GM23248 (cell line): Measurements from ENCODE around the gene PLCG1. TPM values are rescaled to one million over a fixed set of nuclear protein-coding genes. Genes with fewer than 3 reads are reported as not detected.

Experiments
- DNase-seq: peaks from one replicate; pipeline ENCODE4 v3.0.0-alpha.2; 2015
- H2AFZ ChIP-seq: fragments of 200-600 bp; sonication (generic); 2 replicates; pipeline ENCODE4 v1.6.1; 2016; ENCODE audit warnings: antibody characterized with exemption
- H3F3A ChIP-seq: fragments of 200-600 bp; sonication (generic); 2 replicates; pipeline ENCODE4 v1.6.1; 2016; ENCODE audit warnings: mild to moderate bottlenecking, antibody characterized with exemption, mixed run types; ENCODE audit not compliant: insufficient read depth
- H3K27ac ChIP-seq: fragments of 200-600 bp; sonication (generic); 2 replicates; pipeline ENCODE4 v1.5.1; 2016; ENCODE audit warnings: mild to moderate bottlenecking
- H3K27me3 ChIP-seq: fragments of 200-600 bp; sonication (generic); replicated peaks from 2 replicates; pipeline ENCODE4 v1.6.1; 2016; ENCODE audit warnings: mild to moderate bottlenecking; ENCODE audit not compliant: insufficient read depth
- H3K36me3 ChIP-seq: fragments of 200-600 bp; sonication (generic); 2 replicates; pipeline ENCODE4 v1.6.1; 2016; ENCODE audit warnings: low read depth, mild to moderate bottlenecking
- H3K4me1 ChIP-seq: fragments of 200-600 bp; sonication (generic); 2 replicates; pipeline ENCODE4 v1.6.1; 2016; ENCODE audit warnings: mild to moderate bottlenecking; ENCODE audit not compliant: insufficient read depth
- H3K4me2 ChIP-seq: fragments of 200-600 bp; sonication (generic); one replicate; pipeline ENCODE4 v1.6.1; 2016; ENCODE audit warnings: mild to moderate bottlenecking; ENCODE audit not compliant: unreplicated experiment
- H3K4me3 ChIP-seq: fragments of 200-600 bp; sonication (generic); 2 replicates; pipeline ENCODE4 v1.5.1; 2016; ENCODE audit warnings: mild to moderate bottlenecking
- H3K79me2 ChIP-seq: fragments of 200-600 bp; sonication (generic); 2 replicates; pipeline ENCODE4 v1.6.1; 2016; ENCODE audit warnings: mild to moderate bottlenecking; ENCODE audit not compliant: insufficient read depth
- H3K9ac ChIP-seq: fragments of 200-600 bp; sonication (generic); 2 replicates; pipeline ENCODE4 v1.6.1; 2016; ENCODE audit warnings: mild to moderate bottlenecking
- H3K9me2 ChIP-seq: fragments of 200-600 bp; sonication (generic); 2 replicates; pipeline ENCODE4 v1.6.1; 2016; ENCODE audit warnings: mixed run types, mild to moderate bottlenecking, moderate library complexity; ENCODE audit not compliant: insufficient read depth
- H3K9me3 ChIP-seq: fragments of 200-600 bp; sonication (generic); one replicate; pipeline ENCODE4 v1.6.1; 2017; ENCODE audit warnings: low read depth
- H4K20me1 ChIP-seq: fragments of 200-600 bp; sonication (generic); 2 replicates; pipeline ENCODE4 v1.6.0; 2016; ENCODE audit not compliant: insufficient read depth
- EZH2 ChIP-seq: fragments of 200-600 bp; sonication (generic); IDR thresholded peaks from 2 replicates; pipeline ENCODE4 v1.6.1; 2018; ENCODE audit warnings: antibody characterized with exemption, mild to moderate bottlenecking; ENCODE audit not compliant: insufficient read depth, poor library complexity, severe bottlenecking
- EZH2phosphoT487 ChIP-seq: fragments of 200-600 bp; sonication (generic); IDR thresholded peaks from 2 replicates; pipeline ENCODE4 v1.6.1; 2018; ENCODE audit warnings: antibody characterized with exemption, moderate library complexity, mild to moderate bottlenecking, low read depth; ENCODE audit not compliant: insufficient read depth
- WGBS, 2 experiments: methylation state at CpG; one replicate each; pipeline ENCODE4 v1.1.6; 2015 to 2017; ENCODE audit warnings: low lambda C conversion rate in 2 of 2, low coverage in 1 of 2; ENCODE audit errors: missing lambda C conversion rate in 2 of 2; 5-methylcytosine and 5-hydroxymethylcytosine counted together
- in situ Hi-C: fragments of 300-500 bp; cut with MboI; formaldehyde crosslinking; loops from 2 replicates; pipeline ENCODE4 v1.15.0; 2020
- polyA plus RNA-seq: library from polyadenylated mRNA; unstranded; fragments of >200 nt; fragmentation: Nextera tagmentation; extraction: Ambion mirVana; gene quantifications from 2 replicates; pipeline ENCODE4 v1.2.1, GENCODE V29; 2016
- total RNA-seq: library from RNA; depleted of rRNA; stranded (reverse); fragments of >200 nt; shearing (Covaris generic); gene quantifications from 2 replicates; pipeline ENCODE4 v1.2.3, GENCODE V29; 2014

Gene PLCG1
- total and polyA plus RNA-seq, 2 experiments from 2014 or later, result 8.3 to 32.6 TPM

DNA sequence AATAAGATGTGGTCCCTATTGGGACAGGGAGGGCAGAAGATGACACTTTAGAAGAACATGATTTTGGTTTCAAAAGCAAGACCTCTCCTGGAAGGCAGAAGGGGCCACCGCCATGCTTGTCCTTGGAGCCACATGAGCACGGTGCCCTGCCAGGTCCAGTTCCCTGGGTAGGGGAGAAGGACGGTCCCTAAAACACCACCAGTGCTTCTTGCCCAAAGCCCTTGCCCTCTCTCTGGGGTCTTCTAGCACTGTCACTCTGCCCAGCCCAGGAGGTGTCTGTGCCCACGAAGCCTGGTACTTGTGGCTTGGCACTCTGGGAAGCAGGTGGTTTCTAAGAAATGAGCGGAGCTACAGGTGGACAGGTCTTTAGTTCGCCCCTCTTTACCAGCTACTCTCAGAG is 46.0 kb downstream of the PLCG1 start:
- Histone ChIP-seq H2AFZ (no peak overlapping the region), H3K4me2 (no peak overlapping the region), H3K27me3 (no peaks in the 10 kb centered on the region), H3K4me1 (peaks cover 12% of the 10 kb centered on the region), H3K36me3 (peaks cover 3% of the 10 kb centered on the region; the same call in 1 of the 2 replicates), H3F3A (peaks cover 9% of the 10 kb centered on the region), H3K4me3 (no peak overlapping the region), H3K27ac (no peak overlapping the region), H3K9ac (no peak overlapping the region), H3K9me3 (no peaks in the 10 kb centered on the region), H3K9me2 (no peaks in the 10 kb centered on the region), H4K20me1 (no peaks in the 10 kb centered on the region), H3K79me2 (peaks cover 76% of the 10 kb centered on the region)
- in situ Hi-C loops, result no loop called here
- no peak for TF ChIP-seq EZH2phosphoT487
- no peak for TF ChIP-seq EZH2
- DNase-seq, result no peak
- 88 to 96% methylated on average over 6 of the region's 6 CpGs for WGBS, 2 experiments

GRCh38 chr20:41183831-41184230 is 46.5 kb downstream of the PLCG1 start:
- H3K4me1 ChIP-seq, result peaks cover 12% of the 10 kb centered on the region
- no peak overlapping the region for H3K4me2 ChIP-seq
- no peak overlapping the region for H2AFZ ChIP-seq
- in situ Hi-C loops, result no loop called here
- no peak overlapping the region for H3K4me3 ChIP-seq
- H3K27me3 ChIP-seq, result no peaks in the 10 kb centered on the region
- TF ChIP-seq EZH2 (no peak), EZH2phosphoT487 (no peak)
- H3K79me2 ChIP-seq, result peaks cover 76% of the 10 kb centered on the region
- DNase-seq, result no peak
- no peak overlapping the region for H3K9ac ChIP-seq
- WGBS, 2 experiments, result 98 to 100% methylated on average over 2 of the region's 2 CpGs
- H4K20me1 ChIP-seq, result no peaks in the 10 kb centered on the region
- H3F3A ChIP-seq, result peaks cover 5% of the 10 kb centered on the region
- peaks cover 3% of the 10 kb centered on the region; the same call in 1 of the 2 replicates for H3K36me3 ChIP-seq
- H3K9me2 ChIP-seq, result no peaks in the 10 kb centered on the region
- H3K27ac ChIP-seq, result no peak overlapping the region
- H3K9me3 ChIP-seq, result no peaks in the 10 kb centered on the region

GRCh38 chr20:41185013-41185757 is 47.8 kb downstream of the PLCG1 start:
- TF ChIP-seq EZH2 (no peak), EZH2phosphoT487 (no peak)
- no peak overlapping the region for H3K4me2 ChIP-seq
- WGBS, 2 experiments, result 82 to 84% methylated on average over 11 of the region's 11 CpGs
- in situ Hi-C loops, result no loop called here
- H3K9ac ChIP-seq, result no peak overlapping the region
- peaks cover 70% of the 10 kb centered on the region for H3K79me2 ChIP-seq
- no peaks in the 10 kb centered on the region for H3K9me3 ChIP-seq
- H3K27me3 ChIP-seq, result no peaks in the 10 kb centered on the region
- 0 out of 2 replicates have a peak, but pooled peaks cover 8% of the 10 kb centered on the region for H3K4me1 ChIP-seq
- no peak overlapping the region for H2AFZ ChIP-seq
- no peak overlapping the region for H3K4me3 ChIP-seq
- H3K36me3 ChIP-seq, result peaks cover 3% of the 10 kb centered on the region; the same call in 1 of the 2 replicates
- no peak overlapping the region for H3K27ac ChIP-seq
- H3K9me2 ChIP-seq, result no peaks in the 10 kb centered on the region
- H3F3A ChIP-seq, result no peaks in the 10 kb centered on the region; the same call in 1 of the 2 replicates
- DNase-seq, result no peak
- no peaks in the 10 kb centered on the region for H4K20me1 ChIP-seq

DNA sequence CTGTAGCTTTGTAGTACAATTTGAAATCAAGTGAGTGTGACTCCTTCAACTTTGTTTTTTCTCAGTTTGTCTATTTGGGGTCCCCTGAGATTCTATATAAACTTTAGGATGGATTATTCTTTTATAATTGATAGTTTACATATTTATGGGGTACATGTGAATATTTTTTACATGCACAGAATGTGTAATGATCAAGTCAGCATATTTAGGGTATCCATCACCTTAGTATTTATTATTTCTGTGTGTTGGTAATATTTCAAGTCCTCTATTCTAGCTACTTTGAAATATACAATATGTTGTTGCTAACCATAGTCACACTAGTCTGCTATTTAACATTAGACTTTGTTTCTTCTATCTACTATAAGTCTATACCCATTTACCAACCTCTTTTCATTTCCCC is 50.3 kb downstream of the PLCG1 start:
- Histone ChIP-seq H4K20me1 (no peaks in the 10 kb centered on the region), H3K27me3 (no peaks in the 10 kb centered on the region), H2AFZ (no peak overlapping the region), H3K9me3 (no peaks in the 10 kb centered on the region), H3K4me1 (0 out of 2 replicates have a peak, but pooled peaks cover 8% of the 10 kb centered on the region), H3K36me3 (peaks cover 17% of the 10 kb centered on the region), H3F3A (no peaks in the 10 kb centered on the region; the same call in 1 of the 2 replicates), H3K79me2 (peaks cover 70% of the 10 kb centered on the region), H3K9me2 (no peaks in the 10 kb centered on the region), H3K27ac (no peak overlapping the region), H3K9ac (no peak overlapping the region), H3K4me2 (no peak overlapping the region), H3K4me3 (no peak overlapping the region)
- DNase-seq, result no peak
- in situ Hi-C loops, result no loop called here
- TF ChIP-seq EZH2 (no peak), EZH2phosphoT487 (no peak)
